OCI-LY7 (cell line): ENCODE data around the gene RNU2-1. TPM values are rescaled to one million over a fixed set of nuclear protein-coding genes. Genes with fewer than 3 reads are reported as not detected.
A peak's percentile ranks its signal among the peaks of the same experiment; 100 is the strongest.
"Not testable (repeated sequence)": the region's sequence is repeated elsewhere in the genome, so short reads cannot be mapped to it uniquely, and the experiment has no call there.

Source experiments
- Bru-seq: library from RNA; stranded (reverse); fragments of 400-500 nt; gene quantifications from one replicate; lab custom pipeline; 2021; lab: Mats Ljungman, UMichigan
- BruChase-seq, 2 experiments: library from RNA; stranded (reverse); fragments of 400-500 nt; gene quantifications; one replicate each; lab custom pipeline; 2021; lab: Mats Ljungman, UMichigan
- BruUV-seq: library from RNA; stranded (reverse); fragments of 400-500 nt; replicated peaks from 2 replicates; lab custom pipeline; 2021; lab: Mats Ljungman, UMichigan
- CTCF ChIA-PET: fragments of 300-600 bp; sonication (Branson Sonifier 250); formaldehyde crosslinking; loops from one replicate; lab custom pipeline; 2022; ENCODE audit warnings: antibody characterized with exemption; ENCODE audit not compliant: unreplicated experiment; lab: Charles Lee
- POLR2A ChIA-PET: fragments of 300-600 bp; sonication (Branson Sonifier 250); formaldehyde crosslinking; loops from one replicate; lab custom pipeline; 2022; ENCODE audit warnings: antibody characterized with exemption; lab: Charles Lee
- DNase-seq: peaks from one replicate; pipeline ENCODE4 v3.0.0-alpha.2; 2015; ENCODE audit warnings: low spot score
- H2AFZ ChIP-seq: fragments of 200-600 bp; sonication (generic), shearing (Covaris generic); 2 replicates; pipeline ENCODE4 v1.6.1; 2014; ENCODE audit warnings: mild to moderate bottlenecking, antibody characterized with exemption, low read length, moderate library complexity
- H3K27ac ChIP-seq: fragments of 200-600 bp; sonication (generic); 2 replicates; pipeline ENCODE4 v1.5.1; 2014; ENCODE audit warnings: mixed run types, low read depth, mild to moderate bottlenecking, moderate library complexity, low read length, inconsistent platforms; ENCODE audit not compliant: poor library complexity, severe bottlenecking
- H3K36me3 ChIP-seq: fragments of 200-600 bp; sonication (generic); 2 replicates; pipeline ENCODE4 v1.6.1; 2014; ENCODE audit warnings: mild to moderate bottlenecking, antibody characterized with exemption, low read length, moderate library complexity, mixed read lengths; ENCODE audit not compliant: insufficient read depth
- H3K4me1 ChIP-seq: fragments of 200-600 bp; sonication (generic); 2 replicates; pipeline ENCODE4 v1.5.1; 2014; ENCODE audit warnings: mild to moderate bottlenecking, low read length; ENCODE audit not compliant: insufficient read depth, poor library complexity, severe bottlenecking
- H3K4me2 ChIP-seq: fragments of 200-600 bp; sonication (generic); 2 replicates; pipeline ENCODE4 v1.6.1; 2014; ENCODE audit warnings: mild to moderate bottlenecking, low read length
- H3K4me3 ChIP-seq: fragments of 200-600 bp; sonication (generic); 2 replicates; pipeline ENCODE4 v1.5.1; 2014; ENCODE audit warnings: mild to moderate bottlenecking, low read depth, low read length; ENCODE audit not compliant: poor library complexity, severe bottlenecking
- H3K79me2 ChIP-seq: fragments of 200-600 bp; sonication (generic); 2 replicates; pipeline ENCODE4 v1.6.1; 2016; ENCODE audit warnings: low read depth, mild to moderate bottlenecking, low read length, moderate library complexity, mixed read lengths; ENCODE audit not compliant: insufficient read depth
- H3K9me2 ChIP-seq: fragments of 200-600 bp; sonication (generic); 2 replicates; pipeline ENCODE4 v1.6.1; 2016; ENCODE audit warnings: mild to moderate bottlenecking, low read length, mixed read lengths; ENCODE audit not compliant: insufficient read depth
- H3K9me3 ChIP-seq: fragments of 200-600 bp; sonication (generic); 2 replicates; pipeline ENCODE4 v1.6.1; 2014; ENCODE audit warnings: mild to moderate bottlenecking, mixed run types, low read length, mixed read lengths
- H4K20me1 ChIP-seq: fragments of 200-600 bp; sonication (generic); 2 replicates; pipeline ENCODE4 v1.6.1; 2014; ENCODE audit warnings: mild to moderate bottlenecking, antibody characterized with exemption, low read length, moderate library complexity, mixed read lengths; ENCODE audit not compliant: insufficient read depth
- intact Hi-C: fragments of 100-400 bp; cut with micrococcal nuclease; formaldehyde crosslinking; loops from one replicate; pipeline ENCODE4 v1.10.0; 2022; ENCODE audit not compliant: unreplicated experiment
- long read RNA-seq: library from polyadenylated mRNA; stranded (forward); transcript quantifications from one replicate; pipeline ENCODE4 v2.0.0, GENCODE V29; 2022
- total RNA-seq, 2 experiments: library from RNA; depleted of rRNA in 1 of 2; stranded (reverse); fragments of >200 nt in 1 of 2; shearing (Covaris generic) in 1 of 2; gene quantifications; 2 replicates each; pipeline ENCODE4 v1.2.3, GENCODE V29; 2014 to 2022

Gene RNU2-1
- total RNA-seq (2014; rRNA removed; shearing (Covaris generic)) (not detected in 2 replicates), total RNA-seq (2022) (7,263 and 7,340 TPM in 2 replicates), Bru-seq, nascent RNA (not detected), BruChase-seq, experiment 1, labeled RNA remaining after a 6-hour chase (not detected), BruChase-seq, experiment 2, labeled RNA remaining after a 2-hour chase (not detected)
- long read RNA-seq = 0 reads

DNA sequence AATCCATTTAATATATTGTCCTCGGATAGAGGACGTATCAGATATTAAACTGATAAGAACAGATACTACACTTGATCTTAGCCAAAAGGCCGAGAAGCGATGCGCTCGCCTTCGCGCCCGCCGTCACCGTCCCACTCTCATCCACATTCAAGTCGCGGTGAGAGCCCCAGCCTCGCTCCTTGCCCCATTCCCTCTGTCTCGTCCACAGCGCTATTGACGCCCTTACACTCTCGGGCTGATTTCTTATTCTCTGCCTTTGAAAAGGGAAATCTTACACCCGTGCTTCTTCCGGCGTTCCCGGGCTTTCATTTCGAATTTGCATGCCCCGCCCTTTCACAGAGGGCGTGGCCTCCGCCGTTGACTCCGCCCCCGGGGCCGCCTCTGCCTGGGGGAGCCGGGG, at the start of gene RNU2-1:
Gene RNU2-1 (minus strand): TSS at position 101 of the 400 bp plus-strand sequence.
- BruUV-seq, H3K27ac ChIP-seq, H3K4me1 ChIP-seq, H3K9me3 ChIP-seq, H3K9me2 ChIP-seq, intact Hi-C loops, H3K79me2 ChIP-seq, CTCF ChIA-PET, POLR2A ChIA-PET, H3K36me3 ChIP-seq, H3K4me3 ChIP-seq, H2AFZ ChIP-seq, H3K4me2 ChIP-seq, H4K20me1 ChIP-seq, DNase-seq: not testable (repeated sequence)

DNA sequence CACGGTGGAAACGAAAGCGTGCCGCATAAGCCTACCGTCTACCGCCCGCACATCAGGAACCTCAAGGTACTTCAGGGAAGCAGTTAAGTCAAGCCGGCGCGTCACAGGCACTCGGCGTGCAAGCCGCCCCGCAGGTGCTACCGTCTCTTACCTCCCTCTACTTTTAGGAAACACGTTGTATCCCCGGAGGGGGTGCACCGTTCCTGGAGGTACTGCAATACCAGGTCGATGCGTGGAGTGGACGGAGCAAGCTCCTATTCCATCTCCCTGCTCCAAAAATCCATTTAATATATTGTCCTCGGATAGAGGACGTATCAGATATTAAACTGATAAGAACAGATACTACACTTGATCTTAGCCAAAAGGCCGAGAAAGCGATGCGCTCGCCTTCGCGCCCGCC, 39.1 kb upstream of the RNU2-1 start:
- TSS peak; percentile 100 for BruUV-seq
- H3K79me2 ChIP-seq, intact Hi-C loops, CTCF ChIA-PET, POLR2A ChIA-PET, H2AFZ ChIP-seq, H3K4me2 ChIP-seq, H3K36me3 ChIP-seq, H3K4me3 ChIP-seq, H4K20me1 ChIP-seq, H3K9me3 ChIP-seq, H3K4me1 ChIP-seq, H3K9me2 ChIP-seq, DNase-seq: not testable (repeated sequence)
- H3K27ac ChIP-seq = peak overlapping the region; percentile 48

DNA sequence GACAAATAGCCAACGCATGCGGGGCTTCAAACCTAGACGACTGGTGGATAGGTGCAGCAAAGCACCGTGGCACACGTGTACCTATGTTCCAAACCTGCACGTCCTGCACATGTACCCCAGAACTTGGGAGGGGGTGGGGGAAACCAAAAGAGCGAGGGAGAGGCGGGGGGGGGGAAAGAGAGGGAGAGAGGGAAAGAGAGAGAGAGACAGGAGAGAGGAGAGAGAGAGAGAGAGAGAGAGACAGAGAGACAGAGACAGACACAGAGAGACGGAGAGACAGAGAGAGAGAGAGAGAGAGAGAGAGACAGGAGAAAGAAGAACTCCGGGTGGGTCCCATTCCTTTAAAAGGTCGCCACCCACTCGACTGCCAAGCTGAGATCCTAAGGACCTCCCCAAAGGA, 38.7 kb upstream of the RNU2-1 start:
- CTCF ChIA-PET, H4K20me1 ChIP-seq, intact Hi-C loops: not testable (repeated sequence)

DNA sequence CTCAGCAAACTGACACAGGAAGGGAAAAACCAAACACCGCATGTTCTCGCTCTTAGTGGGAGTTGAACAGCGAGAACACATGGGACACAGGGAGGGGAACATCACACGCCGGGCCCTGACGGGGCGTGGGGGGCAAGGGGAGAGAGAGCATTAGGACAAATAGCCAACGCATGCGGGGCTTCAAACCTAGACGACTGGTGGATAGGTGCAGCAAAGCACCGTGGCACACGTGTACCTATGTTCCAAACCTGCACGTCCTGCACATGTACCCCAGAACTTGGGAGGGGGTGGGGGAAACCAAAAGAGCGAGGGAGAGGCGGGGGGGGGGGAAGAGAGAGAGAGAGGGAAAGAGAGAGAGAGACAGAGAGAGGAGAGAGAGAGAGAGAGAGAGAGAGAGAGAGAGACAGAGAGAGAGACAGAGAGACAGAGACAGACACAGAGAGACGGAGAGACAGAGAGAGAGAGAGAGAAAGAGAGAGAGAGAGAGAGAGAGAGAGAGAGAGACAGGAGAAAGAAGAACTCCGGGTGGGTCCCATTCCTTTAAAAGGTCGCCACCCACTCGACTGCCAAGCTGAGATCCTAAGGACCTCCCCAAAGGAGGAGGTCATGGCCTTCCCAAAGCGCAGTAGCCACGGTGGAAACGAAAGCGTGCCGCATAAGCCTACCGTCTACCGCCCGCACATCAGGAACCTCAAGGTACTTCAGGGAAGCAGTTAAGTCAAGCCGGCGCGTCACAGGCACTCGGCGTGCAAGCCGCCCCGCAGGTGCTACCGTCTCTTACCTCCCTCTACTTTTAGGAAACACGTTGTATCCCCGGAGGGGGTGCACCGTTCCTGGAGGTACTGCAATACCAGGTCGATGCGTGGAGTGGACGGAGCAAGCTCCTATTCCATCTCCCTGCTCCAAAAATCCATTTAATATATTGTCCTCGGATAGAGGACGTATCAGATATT, 37.1 kb upstream of the RNU2-1 start:
- BruUV-seq, H3K9me2 ChIP-seq, POLR2A ChIA-PET, H3K79me2 ChIP-seq, H2AFZ ChIP-seq, H3K4me1 ChIP-seq, H3K27ac ChIP-seq, H3K4me3 ChIP-seq, H3K36me3 ChIP-seq, H3K9me3 ChIP-seq, CTCF ChIA-PET, intact Hi-C loops, DNase-seq, H3K4me2 ChIP-seq, H4K20me1 ChIP-seq: not testable (repeated sequence)

More for the DNA sequence above, 38.7 kb upstream of the RNU2-1 start:
- H3K4me1 ChIP-seq, H3K9me2 ChIP-seq, DNase-seq, H3K9me3 ChIP-seq, H3K36me3 ChIP-seq, H3K79me2 ChIP-seq, BruUV-seq, H2AFZ ChIP-seq, H3K4me2 ChIP-seq, POLR2A ChIA-PET: not testable (repeated sequence)
- Histone ChIP-seq H3K4me3 (peak overlapping the region; percentile 30), H3K27ac (peak overlapping the region; percentile 48)

GRCh38 chr17:43246456-43246855, 12.7 kb upstream of the RNU2-1 start:
- intact Hi-C loops, H3K4me2 ChIP-seq, CTCF ChIA-PET, H3K4me3 ChIP-seq, H4K20me1 ChIP-seq, H3K36me3 ChIP-seq, DNase-seq, H3K9me3 ChIP-seq, H3K27ac ChIP-seq, H3K4me1 ChIP-seq, POLR2A ChIA-PET, H3K79me2 ChIP-seq, H2AFZ ChIP-seq, H3K9me2 ChIP-seq: not testable (repeated sequence)
- BruUV-seq = TSS peak; percentile 74

- H3K9me2 ChIP-seq, H4K20me1 ChIP-seq, H3K27ac ChIP-seq, intact Hi-C loops, DNase-seq, H3K4me2 ChIP-seq, CTCF ChIA-PET, H3K4me3 ChIP-seq, H2AFZ ChIP-seq, H3K9me3 ChIP-seq, H3K36me3 ChIP-seq, POLR2A ChIA-PET, H3K79me2 ChIP-seq, H3K4me1 ChIP-seq, BruUV-seq: not testable (repeated sequence)
Measured at GRCh38 chr17:43240596-43241352, 7.0 kb upstream of the RNU2-1 start.
